HPDE6-E6E7 (cell line): ENCODE data around the gene OR1N1.
"Not testable (repeated sequence)": the region's sequence is repeated elsewhere in the genome, so short reads cannot be mapped to it uniquely, and the experiment has no call there.

ENCODE experiments used
- DNase-seq: peaks from one replicate; pipeline ENCODE4 v3.0.0; 2011; ENCODE audit warnings: missing footprints; ENCODE audit errors: extremely low spot score

The OR1N1 gene, protein sequence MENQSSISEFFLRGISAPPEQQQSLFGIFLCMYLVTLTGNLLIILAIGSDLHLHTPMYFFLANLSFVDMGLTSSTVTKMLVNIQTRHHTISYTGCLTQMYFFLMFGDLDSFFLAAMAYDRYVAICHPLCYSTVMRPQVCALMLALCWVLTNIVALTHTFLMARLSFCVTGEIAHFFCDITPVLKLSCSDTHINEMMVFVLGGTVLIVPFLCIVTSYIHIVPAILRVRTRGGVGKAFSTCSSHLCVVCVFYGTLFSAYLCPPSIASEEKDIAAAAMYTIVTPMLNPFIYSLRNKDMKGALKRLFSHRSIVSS

DNA sequence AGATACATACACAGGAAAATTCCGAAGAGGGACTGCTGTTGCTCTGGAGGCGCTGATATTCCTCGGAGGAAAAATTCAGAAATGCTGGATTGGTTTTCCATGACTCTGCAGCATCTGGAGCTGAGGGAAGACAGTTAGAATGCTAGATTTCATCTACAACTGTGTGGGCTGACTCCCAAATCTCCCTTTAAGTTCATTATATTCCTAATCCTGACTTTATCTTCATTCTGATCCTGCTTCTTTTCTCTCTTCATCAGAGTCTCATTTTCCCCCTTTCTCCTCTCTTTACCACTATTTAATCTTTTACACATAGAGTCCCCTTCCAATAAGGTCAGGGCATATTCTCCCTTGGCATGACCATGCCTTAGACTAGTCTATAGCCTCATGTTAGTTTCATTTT, at the start of gene OR1N1:
OR1N1 (minus strand) TSS at position 101 of the 400 bp plus-strand sequence; CDS start at position 101, 0 bp downstream.
- no peak for DNase-seq

DNA sequence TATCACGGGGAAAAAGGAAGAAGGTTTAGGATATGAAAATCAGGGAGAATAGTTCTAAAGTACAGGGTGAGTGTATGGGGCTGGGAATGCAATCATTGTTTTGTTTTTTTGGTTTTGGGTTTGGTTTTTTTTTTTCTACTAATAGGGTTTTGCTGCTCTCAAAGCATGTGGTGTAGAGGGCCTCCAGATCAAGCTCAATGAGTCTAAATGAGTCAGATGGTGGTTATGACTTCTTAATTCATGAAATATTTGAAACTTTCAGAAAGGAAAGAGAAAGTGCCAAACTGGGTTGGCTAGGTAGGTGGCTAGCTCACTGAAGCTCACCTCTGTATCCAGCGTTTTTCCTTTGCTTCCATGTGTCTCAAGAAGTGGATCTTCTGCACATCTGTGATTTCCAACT, 45.4 kb upstream of the OR1N1 start:
- DNase-seq: no peak

DNA sequence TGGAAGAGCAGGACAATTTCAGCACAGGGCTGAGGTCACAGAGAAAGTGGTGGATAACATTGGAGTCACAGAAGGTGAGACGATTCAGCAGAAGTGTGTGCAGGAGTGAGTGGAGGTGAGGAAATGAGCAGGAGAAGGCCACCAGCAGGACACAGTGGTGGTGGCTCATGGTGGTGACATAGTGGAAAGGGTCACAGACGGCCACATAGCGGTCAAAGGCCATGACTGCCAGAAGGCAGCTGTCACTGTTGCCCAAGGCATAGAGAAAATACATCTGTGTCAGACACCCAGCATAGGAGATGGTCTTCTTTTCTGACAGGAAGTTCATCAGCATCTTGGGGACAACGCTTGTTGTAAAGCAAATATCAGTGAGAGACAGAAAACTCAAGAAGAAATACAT, 40.8 kb upstream of the OR1N1 start:
- no peak for DNase-seq

DNA sequence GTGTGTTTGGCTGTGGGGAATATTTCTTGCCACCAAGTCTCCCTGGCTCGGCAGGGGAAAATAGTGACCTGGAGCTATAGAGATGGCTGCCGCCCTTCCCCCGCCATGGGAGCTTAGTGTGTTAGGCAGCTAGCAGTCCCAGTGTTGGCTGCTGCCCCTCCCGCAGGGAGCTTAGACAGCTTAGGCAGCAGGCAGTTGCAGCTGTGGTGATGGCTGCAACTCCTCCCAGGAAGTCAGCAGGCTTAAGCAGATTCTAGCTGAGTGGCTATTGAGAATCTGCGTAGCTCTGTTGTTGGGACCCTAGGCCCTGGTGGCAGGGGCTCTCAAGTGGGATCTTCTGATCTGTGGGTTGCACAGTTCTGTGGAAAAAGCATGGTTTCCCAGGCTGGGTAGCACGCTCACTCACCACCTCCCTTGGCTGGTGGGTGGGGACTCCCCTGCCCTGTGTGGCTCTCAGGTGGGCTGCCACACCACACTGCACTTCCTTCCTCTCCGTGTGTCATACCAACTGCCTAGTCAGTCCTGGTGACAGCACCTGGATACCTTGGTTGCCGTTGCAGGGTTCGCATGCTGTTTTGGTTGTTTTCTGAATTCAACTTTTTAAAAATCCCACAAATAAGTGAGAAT, 35.2 kb upstream of the OR1N1 start:
- DNase-seq: no peak

DNA sequence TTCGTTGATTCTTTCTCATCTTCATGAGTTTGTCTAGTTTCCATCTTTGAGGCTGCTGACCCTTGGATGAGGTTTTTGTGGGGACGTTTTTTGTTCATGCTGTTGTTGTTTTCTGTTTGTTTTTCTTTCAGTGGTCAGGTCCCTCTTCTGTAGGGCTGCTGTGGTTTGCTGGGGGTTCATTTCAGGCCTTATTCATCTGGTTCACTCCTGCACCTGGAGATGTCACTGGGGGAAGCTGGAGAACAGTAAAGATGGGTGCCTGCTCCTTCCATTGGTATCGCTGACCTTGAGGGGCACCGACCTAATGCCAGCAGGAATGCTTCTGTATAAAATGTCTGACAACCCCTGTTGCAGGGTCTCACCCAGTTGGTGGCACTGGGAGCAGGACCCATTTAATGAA, 34.4 kb upstream of the OR1N1 start:
- no peak for DNase-seq

DNA sequence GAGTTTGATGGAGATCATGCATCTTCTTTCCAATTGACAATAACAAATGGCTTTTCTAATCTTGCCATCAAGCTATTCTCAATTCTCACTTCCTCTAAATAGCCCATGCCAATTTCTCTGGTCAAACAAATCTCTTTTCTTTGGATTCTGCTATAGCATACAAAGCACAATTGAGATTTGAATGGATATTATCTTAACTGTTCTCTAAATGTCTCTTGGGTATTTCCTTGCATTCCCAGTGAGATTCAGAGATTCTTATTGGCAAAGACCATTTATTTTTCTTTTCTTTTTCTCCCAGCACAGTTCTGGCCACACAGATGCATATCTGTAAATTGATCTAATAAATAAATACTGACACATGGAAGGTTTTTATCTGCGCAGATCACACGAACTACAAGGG, 25.7 kb upstream of the OR1N1 start, which contains the start of gene OR1N2:
OR1N2 (plus strand) TSS at position 301 of the 400 bp plus-strand sequence. CDS start 100 bp downstream, outside the sequence.
- DNase-seq: no peak

DNA sequence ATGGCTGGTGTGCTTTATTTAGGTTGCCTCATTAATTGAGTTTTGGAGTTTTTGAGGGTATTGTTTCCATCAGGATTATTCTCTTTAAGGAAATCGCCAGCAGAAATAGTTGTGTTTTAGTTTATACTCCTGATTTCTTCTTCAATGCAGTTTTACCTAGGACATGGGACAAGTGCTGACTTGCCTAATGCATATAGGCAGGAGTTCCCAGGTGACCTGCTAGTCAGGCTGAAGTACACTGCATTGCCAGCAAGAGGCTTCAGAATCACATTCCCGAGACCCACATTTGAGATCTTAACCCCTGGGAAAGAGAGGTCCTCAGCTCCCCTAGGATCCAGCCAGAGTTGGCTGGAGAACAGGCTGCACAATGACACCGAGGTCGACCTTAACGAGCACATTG, 24.3 kb upstream of the OR1N1 start:
- peak; percentile 22 for DNase-seq

DNA sequence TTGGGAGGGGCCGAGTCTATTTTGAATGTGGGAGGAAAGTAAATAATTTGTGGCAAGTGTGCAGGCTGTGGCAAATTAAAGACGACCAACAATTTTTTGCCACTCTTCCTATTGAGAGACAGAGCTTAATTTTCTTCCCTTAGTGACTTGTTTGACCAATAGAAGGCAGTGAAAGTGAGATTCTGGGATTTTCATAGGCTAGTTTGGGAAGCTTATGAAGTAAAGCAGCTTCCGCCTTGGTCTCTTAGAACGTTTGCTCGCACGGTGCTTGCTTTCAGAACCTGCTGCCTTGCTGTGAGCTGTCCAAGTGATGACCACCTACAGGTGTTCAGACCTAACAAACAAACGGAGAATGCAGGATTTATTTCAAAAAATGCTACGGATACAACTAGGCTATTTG, 19.1 kb upstream of the OR1N1 start:
- no peak for DNase-seq

DNA sequence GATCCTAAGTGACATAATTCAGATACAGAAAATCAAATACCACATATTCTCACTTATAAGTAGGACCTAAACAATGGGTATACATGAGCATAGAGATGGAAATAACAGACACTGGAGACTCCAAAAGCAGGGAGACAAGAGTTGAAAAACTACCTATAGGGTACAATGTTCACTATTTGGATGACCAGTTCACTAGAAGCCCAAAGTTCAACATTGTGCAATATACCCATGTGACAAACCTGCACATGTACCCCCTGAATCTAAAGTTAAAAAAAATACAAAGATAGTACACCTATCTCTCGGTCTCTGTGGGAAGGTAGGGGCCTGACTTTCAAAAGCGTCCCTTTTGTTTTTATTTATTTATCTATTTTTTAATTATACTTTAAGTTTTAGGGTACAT, 11.7 kb upstream of the OR1N1 start:
- no peak for DNase-seq

DNA sequence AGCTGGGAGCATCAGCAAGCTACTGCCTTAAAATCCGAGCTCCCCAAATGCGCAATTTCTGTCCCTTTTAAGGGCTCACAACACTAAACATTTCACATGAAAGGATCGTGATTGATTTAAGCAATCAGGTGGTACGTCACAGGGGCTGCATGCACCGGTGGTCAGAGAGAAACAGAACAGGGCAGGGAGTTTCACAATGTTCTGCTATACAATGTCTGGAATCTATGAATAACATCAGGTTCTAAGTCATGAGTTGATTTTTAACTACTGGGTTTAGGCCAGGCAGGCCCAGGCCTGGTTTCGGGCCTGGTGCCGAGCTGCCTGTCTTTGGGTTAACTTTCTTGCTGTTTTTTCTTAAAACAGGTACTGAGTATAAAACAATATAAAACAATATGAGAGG, 10.0 kb upstream of the OR1N1 start:
- not testable (repeated sequence) for DNase-seq

DNA sequence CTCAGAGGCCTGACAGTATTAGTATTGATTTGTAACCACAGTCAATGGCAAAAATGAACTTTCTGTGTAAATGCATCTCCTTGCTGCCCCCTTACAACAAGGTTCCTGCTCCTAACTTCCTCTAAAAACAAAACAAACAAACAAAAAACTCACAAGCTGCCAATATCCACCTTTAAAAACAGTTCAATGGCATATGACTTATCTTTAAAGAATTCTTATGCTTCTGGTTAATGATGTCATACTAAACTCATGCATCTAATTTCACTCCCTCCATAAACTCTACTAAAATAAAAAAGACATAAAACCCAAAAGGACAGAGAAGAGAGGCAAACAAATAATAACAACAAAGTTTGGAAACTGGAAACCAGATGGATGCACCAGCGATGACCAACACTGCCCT, 9.0 kb upstream of the OR1N1 start:
- no peak for DNase-seq

DNA sequence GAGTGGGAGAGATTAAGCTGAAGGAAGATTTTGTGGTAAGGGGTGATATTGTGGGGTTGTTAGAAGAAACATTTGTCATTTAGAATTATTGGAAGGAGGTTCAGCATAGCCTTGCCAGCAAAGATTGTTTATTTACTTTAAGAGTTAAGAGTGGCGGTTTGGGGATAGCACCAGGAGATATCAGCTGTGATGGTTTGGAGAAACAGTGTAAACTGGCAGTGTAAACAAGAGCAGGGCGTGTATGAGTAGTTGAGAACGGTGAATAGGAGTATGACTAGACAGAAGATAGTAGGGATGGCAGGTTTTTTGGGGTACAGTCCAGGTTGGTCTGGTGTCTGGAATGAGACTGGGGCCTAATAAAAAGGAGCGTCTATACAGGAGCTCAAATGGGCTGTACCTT, 4.1 kb upstream of the OR1N1 start:
- DNase-seq: not testable (repeated sequence)

DNA sequence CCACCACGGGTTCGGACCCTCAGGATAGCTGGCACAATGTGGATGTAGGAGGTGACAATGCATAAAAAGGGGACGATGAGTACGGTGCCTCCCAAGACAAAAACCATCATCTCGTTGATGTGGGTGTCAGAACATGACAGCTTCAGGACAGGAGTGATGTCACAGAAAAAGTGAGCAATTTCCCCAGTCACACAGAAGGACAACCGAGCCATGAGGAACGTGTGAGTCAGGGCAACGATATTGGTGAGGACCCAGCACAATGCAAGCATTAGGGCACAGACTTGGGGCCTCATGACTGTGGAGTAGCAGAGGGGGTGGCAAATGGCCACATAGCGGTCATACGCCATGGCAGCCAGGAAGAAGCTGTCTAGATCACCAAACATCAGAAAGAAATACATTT, 491 bp downstream of the OR1N1 start:
- DNase-seq: no peak

DNA sequence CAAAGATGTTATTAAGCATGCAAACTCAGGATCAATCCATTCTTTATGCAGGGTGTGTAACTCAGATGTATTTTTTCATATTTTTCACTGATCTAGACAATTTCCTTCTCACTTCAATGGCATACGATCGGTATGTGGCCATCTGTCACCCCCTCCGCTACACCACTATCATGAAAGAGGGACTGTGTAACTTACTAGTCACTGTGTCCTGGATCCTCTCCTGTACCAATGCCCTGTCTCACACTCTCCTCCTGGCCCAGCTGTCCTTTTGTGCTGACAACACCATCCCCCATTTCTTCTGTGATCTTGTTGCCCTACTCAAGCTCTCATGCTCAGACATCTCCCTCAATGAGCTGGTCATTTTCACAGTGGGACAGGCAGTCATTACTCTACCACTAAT, 7.7 kb downstream of the OR1N1 start:
- DNase-seq: no peak

DNA sequence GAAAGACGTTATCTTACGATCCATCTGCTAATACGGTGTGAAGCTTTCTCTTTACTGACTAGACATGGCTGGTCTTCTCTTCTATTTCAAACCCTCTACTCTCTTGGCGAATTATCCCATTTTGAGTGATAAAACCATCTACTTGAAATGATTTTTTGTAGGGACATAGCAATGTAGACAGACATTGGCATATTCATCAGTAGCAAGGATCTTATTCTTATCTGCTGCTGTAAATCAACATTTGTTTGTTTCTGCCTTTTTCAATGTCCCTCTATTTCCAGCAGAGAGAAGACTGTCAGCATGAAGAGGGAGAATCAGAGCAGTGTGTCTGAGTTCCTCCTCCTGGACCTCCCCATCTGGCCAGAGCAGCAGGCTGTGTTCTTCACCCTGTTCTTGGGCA, 8.3 kb downstream of the OR1N1 start, which contains the start of gene OR1J4:
OR1J4 (plus strand) TSS at position 301 of the 400 bp plus-strand sequence; CDS start at position 301, 0 bp downstream.
- no peak for DNase-seq

DNA sequence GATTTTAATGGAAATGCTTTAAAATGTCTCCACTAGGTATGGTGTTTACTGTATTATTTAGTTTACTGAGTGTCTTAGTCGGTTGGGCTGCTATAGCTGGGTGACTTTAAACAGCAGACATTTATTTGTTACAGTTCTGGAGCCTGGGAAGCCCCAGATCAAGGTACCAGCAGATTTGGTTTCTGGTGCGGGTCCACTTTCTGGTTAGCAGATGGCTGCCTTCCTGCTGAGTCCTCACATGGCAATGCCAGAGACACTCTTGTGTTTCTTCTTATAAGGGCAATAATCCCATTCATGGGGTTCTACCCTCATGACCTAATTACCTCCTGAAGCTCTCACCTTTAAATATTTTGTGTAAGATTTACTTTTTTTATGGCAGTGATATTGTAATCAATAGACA, 8.9 kb downstream of the OR1N1 start:
- no peak for DNase-seq

DNA sequence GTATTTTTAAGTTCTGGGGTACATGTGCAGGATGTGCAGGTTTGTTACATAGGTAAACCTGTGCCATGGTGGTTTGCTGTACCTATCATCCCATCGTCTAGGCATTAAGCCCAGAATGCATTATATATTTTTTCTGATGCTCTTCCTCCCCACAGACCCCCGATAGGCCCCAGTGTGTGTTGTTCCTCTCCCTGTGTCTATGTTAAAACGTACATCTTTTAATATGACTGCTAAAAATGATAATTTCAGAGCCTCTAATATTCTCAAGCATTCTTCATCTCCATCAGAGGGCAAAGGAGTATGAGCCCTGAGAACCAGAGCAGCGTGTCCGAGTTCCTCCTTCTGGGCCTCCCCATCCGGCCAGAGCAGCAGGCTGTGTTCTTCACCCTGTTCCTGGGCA, 16.6 kb downstream of the OR1N1 start, which contains the start of gene OR1J2:
OR1J2 (plus strand) TSS at position 301 of the 400 bp plus-strand sequence; CDS start at position 301, 0 bp downstream.
- DNase-seq: no peak

DNA sequence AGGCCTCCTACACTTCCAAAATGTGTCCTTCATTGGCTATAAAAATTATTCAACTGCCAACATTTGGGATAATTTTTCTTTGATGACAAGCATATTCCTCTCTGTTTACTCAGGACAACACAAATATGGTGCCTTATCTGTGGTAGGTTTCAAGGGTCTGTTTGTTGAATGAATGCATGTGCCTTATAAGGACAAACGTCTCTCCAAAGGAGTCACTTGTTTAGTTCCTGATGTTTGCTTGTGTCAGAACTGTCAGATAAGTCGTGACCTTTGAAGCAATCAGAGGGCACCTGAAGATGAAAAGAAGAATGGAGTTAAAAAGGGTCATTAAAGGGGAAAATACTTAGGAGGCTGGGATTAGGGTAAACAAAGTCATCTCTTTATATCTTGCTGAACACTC, 20.1 kb downstream of the OR1N1 start:
- DNase-seq: no peak

DNA sequence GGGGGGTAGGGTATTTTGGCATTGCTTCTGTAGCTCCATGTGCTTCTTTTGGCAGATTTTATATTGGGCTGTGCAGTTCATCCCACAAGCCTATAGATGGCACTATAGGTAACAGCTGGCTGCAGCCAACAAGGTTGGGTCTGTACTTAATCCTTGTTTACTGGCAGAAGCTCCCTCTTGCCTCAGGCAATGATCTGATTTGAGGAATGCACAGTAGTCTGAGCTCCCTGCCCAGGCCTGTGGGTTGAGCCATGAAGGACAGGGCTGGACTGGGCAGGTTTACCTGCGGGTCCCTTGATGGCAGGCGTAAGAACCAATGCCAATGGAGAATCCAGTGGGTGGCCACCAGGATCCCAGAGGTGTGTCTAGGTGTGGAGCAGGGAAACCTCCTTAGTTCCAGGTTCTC, 28.2 kb downstream of the OR1N1 start:
- DNase-seq: peak; percentile 40

DNA sequence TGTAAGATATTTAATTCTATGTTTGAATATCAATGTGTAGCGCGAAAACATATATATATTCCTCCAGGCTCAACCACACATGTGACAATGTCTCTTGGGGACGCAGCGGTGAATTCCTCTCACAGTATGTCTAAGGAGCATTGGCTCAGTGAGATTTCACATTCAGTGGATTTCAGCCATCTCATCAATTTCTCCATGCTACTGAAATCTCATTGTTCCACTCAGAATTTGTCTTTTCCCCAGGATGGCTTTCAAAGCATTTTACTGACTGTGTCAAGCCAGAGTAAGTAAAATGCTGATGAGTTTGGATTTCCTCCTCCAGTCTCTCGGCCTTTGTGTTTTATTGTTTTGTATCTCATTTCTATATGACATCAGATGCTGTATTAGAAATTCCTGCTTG, 48.0 kb downstream of the OR1N1 start:
- DNase-seq: no peak

DNA sequence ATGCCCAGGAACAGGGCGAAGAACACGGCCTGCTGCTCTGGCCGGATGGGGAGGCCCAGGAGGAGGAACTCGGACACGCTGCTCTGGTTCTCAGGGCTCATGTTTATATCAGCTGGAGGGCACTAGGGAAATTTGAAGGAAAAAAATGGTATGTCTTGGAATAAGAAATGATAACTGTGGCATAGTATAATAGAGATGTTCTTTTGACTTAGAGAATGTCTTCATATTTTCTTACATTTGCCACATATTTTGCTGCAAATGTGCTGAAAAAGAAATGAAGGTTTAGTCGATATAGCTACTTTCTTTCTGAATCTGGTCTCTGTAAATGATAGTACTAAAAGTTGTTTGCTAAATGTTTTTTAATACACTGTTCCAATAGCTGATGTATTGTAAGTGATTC, 49.3 kb downstream of the OR1N1 start, which contains the start of gene OR1J1:
OR1J1 (minus strand) TSS at position 101 of the 400 bp plus-strand sequence; CDS start at position 101, 0 bp downstream.
- DNase-seq: no peak

DNA sequence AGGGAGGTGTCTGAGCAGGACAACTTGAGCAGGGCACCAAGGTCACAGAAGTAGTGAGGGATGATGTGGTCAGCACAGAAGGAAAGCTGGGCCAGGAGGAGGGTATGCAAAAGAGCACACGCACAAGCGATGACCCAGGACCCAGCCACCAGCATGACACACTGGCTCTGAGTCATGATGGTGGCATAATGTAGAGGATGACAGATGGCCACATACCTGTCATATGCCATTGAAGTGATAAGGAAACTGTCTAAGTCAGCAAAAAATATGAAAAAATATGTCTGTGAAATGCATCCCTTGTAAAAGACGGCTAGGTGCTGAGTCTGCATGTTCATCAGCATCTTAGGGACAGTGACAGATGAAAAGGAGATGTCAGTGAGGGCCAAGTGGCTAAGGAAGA, 49.7 kb downstream of the OR1N1 start:
- DNase-seq: no peak
